H1 (cell line): Measurements from ENCODE around the gene HIVEP2. TPM values are rescaled to one million over a fixed set of nuclear protein-coding genes. Genes with fewer than 3 reads are reported as not detected.

Experiments used
- CTCF ChIA-PET: fragments of 300-600 bp; sonication (Branson Sonifier 250); formaldehyde crosslinking; loops from one replicate; lab custom pipeline; 2021; ENCODE audit not compliant: partially characterized antibody; lab: Charles Lee
- POLR2A ChIA-PET: fragments of 300-600 bp; sonication (Branson Sonifier 250); formaldehyde crosslinking; loops from one replicate; lab custom pipeline; 2021; ENCODE audit warnings: inconsistent platforms; ENCODE audit not compliant: partially characterized antibody; lab: Charles Lee
- DNase-seq, 2 experiments: peaks; one replicate each; pipeline versions ENCODE4 v3.0.0 to v3.0.0-alpha.2; 2010 to 2022; ENCODE audit warnings: low spot score in 2 of 2, low read depth in 1 of 2, mixed read lengths in 1 of 2
- FAIRE-seq: peaks from 2 replicates; lab custom pipeline; 2011; peaks lifted over from hg19 to GRCh38; lab: Jason Lieb, UNC
- H2AFZ ChIP-seq: 2 replicates; pipeline ENCODE4 v1.8.1; 2012; ENCODE audit warnings: low read length, inconsistent platforms
- H2AK5ac ChIP-seq: 2 replicates; pipeline ENCODE4 v1.6.1; 2013; ENCODE audit warnings: low read depth, low read length
- H2BK120ac ChIP-seq: replicated peaks from 2 replicates; pipeline ENCODE3; 2013; ENCODE audit warnings: low read depth, low read length, inconsistent platforms
- H2BK12ac ChIP-seq: 2 replicates; pipeline ENCODE4 v1.6.1; 2013; ENCODE audit warnings: low read depth, low read length
- H2BK15ac ChIP-seq: 2 replicates; pipeline ENCODE4 v1.6.1; 2013; ENCODE audit warnings: low read length
- H2BK20ac ChIP-seq: 2 replicates; pipeline ENCODE4 v1.6.1; 2013; ENCODE audit warnings: low read length
- H2BK5ac ChIP-seq: 2 replicates; pipeline ENCODE4 v1.6.1; 2013; ENCODE audit warnings: low read depth, low read length
- H3K14ac ChIP-seq: 2 replicates; pipeline ENCODE4 v1.6.1; 2013; ENCODE audit warnings: inconsistent platforms; ENCODE audit not compliant: insufficient read length
- H3K18ac ChIP-seq: 2 replicates; pipeline ENCODE4 v1.6.1; 2013; ENCODE audit warnings: low read length; ENCODE audit errors: extremely low read depth
- H3K23ac ChIP-seq: 2 replicates; pipeline ENCODE4 v1.6.1; 2013; ENCODE audit warnings: inconsistent platforms; ENCODE audit not compliant: insufficient read length
- H3K23me2 ChIP-seq: 2 replicates; pipeline ENCODE4 v1.6.1; 2013; ENCODE audit warnings: low read depth, low read length
- H3K27ac ChIP-seq: 2 replicates; pipeline ENCODE4 v1.6.1; 2011; ENCODE audit warnings: low read depth, low read length, inconsistent platforms
- H3K27me3 ChIP-seq, 4 experiments: replicated peaks in 1 of 4; 1 replicate in 1 of 4; 2 replicates in 3 of 4; pipeline versions ENCODE4 v1.6.1 to v1.8.1; 2011 to 2013; ENCODE audit warnings: low read length in 3 of 4, mild to moderate bottlenecking in 3 of 4, inconsistent platforms in 2 of 4, mixed read lengths in 2 of 4, moderate library complexity in 1 of 4; ENCODE audit not compliant: control insufficient read depth in 3 of 4, insufficient read depth in 3 of 4; ENCODE audit errors: extremely low read depth in 1 of 4
- H3K36me3 ChIP-seq, 4 experiments: 2 replicates each; pipeline versions ENCODE4 v1.6.1 to v1.8.1; 2011 to 2013; ENCODE audit warnings: mild to moderate bottlenecking in 4 of 4, low read length in 3 of 4, moderate library complexity in 2 of 4, control low read depth in 1 of 4, inconsistent platforms in 1 of 4; ENCODE audit not compliant: insufficient read depth in 4 of 4, control insufficient read depth in 2 of 4
- H3K4ac ChIP-seq: replicated peaks from 2 replicates; pipeline ENCODE3; 2013; ENCODE audit warnings: low read length, low read depth, mixed read lengths, inconsistent platforms; ENCODE audit not compliant: insufficient read length
- H3K4me1 ChIP-seq, 4 experiments: replicated peaks in 1 of 4; 1 replicate in 1 of 4; 2 replicates in 3 of 4; pipeline versions ENCODE4 v1.6.1 to v1.8.1; 2011 to 2013; ENCODE audit warnings: low read length in 3 of 4, inconsistent platforms in 2 of 4, mixed read lengths in 1 of 4; ENCODE audit not compliant: insufficient read depth in 4 of 4, control insufficient read depth in 3 of 4
- H3K4me2 ChIP-seq, 2 experiments: 2 replicates each; pipeline versions ENCODE4 v1.6.1 to v1.8.1; 2011 to 2013; ENCODE audit warnings: low read depth in 2 of 2, low read length in 2 of 2, control low read depth in 1 of 2, inconsistent platforms in 1 of 2, mild to moderate bottlenecking in 1 of 2; ENCODE audit not compliant: insufficient read depth in 1 of 2
- H3K4me3 ChIP-seq, 4 experiments: fragments of 200-600, 300-600 bp in 1 of 4; sonication (generic), shearing (Covaris generic), sonication (Bioruptor Twin) in 1 of 4; 2 replicates each; pipeline versions ENCODE4 v1.5.1 to v1.8.1; 2011 to 2016; ENCODE audit warnings: low read length in 4 of 4, low read depth in 3 of 4, control low read depth in 2 of 4, inconsistent platforms in 2 of 4, mild to moderate bottlenecking in 2 of 4, mixed read lengths in 1 of 4, moderate library complexity in 1 of 4; ENCODE audit not compliant: insufficient read depth in 2 of 4; ENCODE audit errors: extremely low read depth in 1 of 4
- H3K56ac ChIP-seq: replicated peaks from 2 replicates; pipeline ENCODE3; 2013; ENCODE audit warnings: low read depth, mild to moderate bottlenecking, mixed read lengths, low read length, inconsistent platforms; ENCODE audit not compliant: insufficient read length
- H3K79me1 ChIP-seq: 2 replicates; pipeline ENCODE4 v1.6.1; 2013; ENCODE audit warnings: low read depth, low read length, control low read depth
- H3K79me2 ChIP-seq, 2 experiments: 2 replicates each; pipeline versions ENCODE4 v1.6.1 to v1.8.1; 2012 to 2013; ENCODE audit warnings: low read length in 2 of 2, mild to moderate bottlenecking in 2 of 2, inconsistent platforms in 1 of 2; ENCODE audit not compliant: insufficient read depth in 2 of 2, control insufficient read depth in 1 of 2
- H3K9ac ChIP-seq, 4 experiments: replicated peaks in 1 of 4; 1 replicate in 1 of 4; 2 replicates in 3 of 4; pipeline versions ENCODE4 v1.6.1 to v1.8.1; 2011 to 2013; ENCODE audit warnings: low read depth in 3 of 4, low read length in 3 of 4, control low read depth in 2 of 4, mild to moderate bottlenecking in 2 of 4, moderate library complexity in 2 of 4, inconsistent platforms in 1 of 4; ENCODE audit errors: extremely low read depth in 1 of 4
- H3K9me3 ChIP-seq, 2 experiments: 2 replicates each; pipeline versions ENCODE4 v1.6.1 to v1.8.1; 2012 to 2013; ENCODE audit warnings: mild to moderate bottlenecking in 2 of 2, moderate library complexity in 2 of 2, control low read depth in 1 of 2, inconsistent platforms in 1 of 2, low read depth in 1 of 2, low read length in 1 of 2, mixed read lengths in 1 of 2; ENCODE audit not compliant: insufficient read depth in 2 of 2
- H4K20me1 ChIP-seq, 2 experiments: replicated peaks in 1 of 2; 2 replicates each; pipeline versions ENCODE3 to v1.8.1; 2011 to 2013; ENCODE audit warnings: inconsistent platforms in 2 of 2, low read length in 2 of 2, mild to moderate bottlenecking in 1 of 2; ENCODE audit not compliant: insufficient read depth in 2 of 2, control insufficient read depth in 1 of 2
- H4K5ac ChIP-seq: 2 replicates; pipeline ENCODE4 v1.6.1; 2013; ENCODE audit warnings: low read length, low read depth, mixed read lengths, inconsistent platforms; ENCODE audit not compliant: insufficient read length
- H4K8ac ChIP-seq: 2 replicates; pipeline ENCODE4 v1.8.0; 2013; ENCODE audit warnings: mild to moderate bottlenecking, moderate library complexity, low read length, inconsistent platforms; ENCODE audit not compliant: insufficient read depth; ENCODE audit errors: extremely low read depth
- H4K91ac ChIP-seq: replicated peaks from 2 replicates; pipeline ENCODE3; 2013; ENCODE audit warnings: low read length, mixed read lengths, inconsistent platforms; ENCODE audit not compliant: insufficient read length
- BACH1 ChIP-seq: IDR thresholded peaks from 2 replicates; pipeline ENCODE4 v1.6.1; 2012; ENCODE audit warnings: low read length, improper control_type of control experiment
- CBX5 ChIP-seq: fragments of 300-800, 300-1000 bp; sonication (generic); IDR thresholded peaks from 2 replicates; pipeline ENCODE4 v1.7.1; 2016; ENCODE audit warnings: antibody characterized with exemption, low read length, low read depth
- CEBPB ChIP-seq: IDR thresholded peaks from 2 replicates; pipeline ENCODE4 v1.6.1; 2012; ENCODE audit warnings: low read depth, low read length
- MAX ChIP-seq: IDR thresholded peaks from 2 replicates; pipeline ENCODE4 v1.6.1; 2012; ENCODE audit warnings: inconsistent platforms
- POLR2AphosphoS5 ChIP-seq: IDR thresholded peaks from 2 replicates; pipeline ENCODE4 v1.6.1; 2011; ENCODE audit warnings: low read depth, low read length
- POU5F1 ChIP-seq: IDR thresholded peaks from 2 replicates; pipeline ENCODE4 v1.6.1; 2011; ENCODE audit warnings: low read depth, mild to moderate bottlenecking, low read length, moderate library complexity
- SAP30 ChIP-seq: fragments of 300-600 bp; sonication (generic); IDR thresholded peaks from 2 replicates; pipeline ENCODE4 v1.7.1; 2012; ENCODE audit warnings: low read length, moderate library complexity, mild to moderate bottlenecking, inconsistent platforms; ENCODE audit not compliant: insufficient read depth, insufficient replicate concordance
- SP1 ChIP-seq: IDR thresholded peaks from 2 replicates; pipeline ENCODE4 v1.6.1; 2011; ENCODE audit warnings: low read depth, low read length
- SP2 ChIP-seq: IDR thresholded peaks from 2 replicates; pipeline ENCODE4 v1.6.1; 2012; ENCODE audit warnings: mild to moderate bottlenecking, low read length, inconsistent platforms
- TCF12 ChIP-seq: IDR thresholded peaks from 2 replicates; pipeline ENCODE4 v1.6.1; 2011; ENCODE audit warnings: low read depth, mild to moderate bottlenecking, low read length
- WGBS, 2 experiments: shearing (Covaris generic) in 1 of 2; methylation state at CpG; one replicate each; pipeline versions ENCODE4 v1.1.6 to v1.1.7; 2013 to 2015; ENCODE audit warnings: low lambda C conversion rate in 2 of 2, mixed read lengths in 2 of 2, inconsistent platforms in 1 of 2, low coverage in 1 of 2, missing lambda C conversion rate in 1 of 2; ENCODE audit not compliant: insufficient replicate concordance in 2 of 2, insufficient coverage in 1 of 2, insufficient read length in 1 of 2; ENCODE audit errors: extremely low coverage in 1 of 2, missing lambda C conversion rate in 1 of 2; 5-methylcytosine and 5-hydroxymethylcytosine counted together
- polyA plus RNA-seq, 7 experiments: library from polyadenylated mRNA; depleted of rRNA in 3 of 7; stranded (reverse) in 5 of 7; unstranded in 2 of 7; fragments of >200 nt in 5 of 7; fragments of 200-250 nt in 2 of 7; gene quantifications; 1 replicate in 5 of 7; 2 replicates in 1 of 7; 4 replicates in 1 of 7; pipeline versions ENCODE4 v1.2.1 to v1.2.3, GENCODE V29; 2011 to 2013; ENCODE audit warnings: missing spikeins in 2 of 7, mixed read lengths in 2 of 7
- total RNA-seq: library from RNA; stranded (reverse); fragmentation: NEBNext Ultra II Directional; extraction: Animal tissue kit (Norgen Biotek cat#: 25700); gene quantifications from 2 replicates; pipeline ENCODE4 v1.2.1, GENCODE V29; 2021
- TF ChIP-seq, protein P1 (sequence below): IDR thresholded peaks from 2 replicates; pipeline ENCODE4 v1.6.1; 2011; ENCODE audit warnings: low read length, improper control_type of control experiment

The HIVEP2 gene
- total and polyA plus RNA-seq, 2 of the 8 experiments (the other 6 are each of a cell fraction or from before 2014, with no cell fraction given): 2.2 to 6.1 TPM

DNA sequence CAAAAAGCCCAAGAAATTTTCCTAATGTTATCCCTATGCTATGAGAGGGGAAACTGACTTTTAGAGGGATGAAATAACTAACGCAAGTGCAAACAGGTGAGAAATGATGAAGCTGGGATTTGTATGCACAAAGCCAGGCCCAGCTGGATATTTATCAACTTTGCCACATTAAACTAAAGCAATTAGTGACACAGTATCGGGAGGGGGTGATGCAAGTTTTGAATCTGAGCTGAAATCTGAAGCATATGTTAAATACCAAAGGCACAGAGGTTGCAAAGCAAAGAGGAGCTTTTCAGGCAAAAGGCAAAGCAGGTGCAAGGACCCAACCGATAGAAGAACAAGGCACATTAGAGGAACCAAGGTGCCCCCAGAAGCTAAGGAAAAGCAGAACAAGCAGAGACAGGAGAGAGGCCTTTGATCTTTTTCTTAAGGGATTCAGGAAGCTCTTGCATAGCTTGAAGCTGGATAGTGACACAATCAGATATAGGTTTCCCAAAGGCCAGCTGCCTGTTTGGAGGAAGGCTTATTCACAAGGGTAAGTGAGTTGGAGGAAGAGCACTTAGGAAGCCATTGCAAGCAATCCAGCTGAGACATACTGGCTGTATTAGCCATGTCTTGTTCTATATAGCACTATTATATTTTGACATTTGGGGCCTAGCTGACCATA lies 207.5 kb downstream of the HIVEP2 start:
- H3K9ac ChIP-seq: no peak overlapping the region
- no peak overlapping the region for H2BK5ac ChIP-seq
- no peak overlapping the region for H2AK5ac ChIP-seq
- WGBS, 2 experiments: 85% methylated on average over 3 of the region's 3 CpGs; no CpG with 5 or more reads in 1 of the 2 experiments
- no peak overlapping the region for H3K4me3 ChIP-seq
- no peak overlapping the region for H2BK12ac ChIP-seq
- H3K79me2 ChIP-seq: no peaks in the 10 kb centered on the region
- no peak overlapping the region for H4K8ac ChIP-seq
- H3K27ac ChIP-seq: no peak overlapping the region
- H3K23ac ChIP-seq: no peak overlapping the region
- no peak overlapping the region for H2BK20ac ChIP-seq
- ChIA-PET POLR2A (no interaction called here), CTCF (interaction anchor here (0.7 to 6.4 kb wide), 10 partner anchors 10 to 690 kb away, joined by 3 to 43 read pairs (median 4); no protein-coding TSS in a partner anchor)
- no peaks in the 10 kb centered on the region for H3K27me3 ChIP-seq
- no peak overlapping the region for H2BK15ac ChIP-seq
- no peak overlapping the region for H4K91ac ChIP-seq
- H3K56ac ChIP-seq: no peak overlapping the region
- H3K4ac ChIP-seq: no peak overlapping the region
- DNase-seq (no peak), FAIRE-seq (no peak)
- H3K79me1 ChIP-seq: no peaks in the 10 kb centered on the region
- no peak overlapping the region for H3K4me2 ChIP-seq
- H4K20me1 ChIP-seq: no peaks in the 10 kb centered on the region
- peaks cover 0 to 3% (median 2%) of the 10 kb centered on the region in 4 experiments; a peak in 2 of 7 replicates for H3K4me1 ChIP-seq
- H3K36me3 ChIP-seq: no peaks in the 10 kb centered on the region
- no peak overlapping the region for H3K14ac ChIP-seq
- H3K18ac ChIP-seq: no peak overlapping the region
- no peak overlapping the region for H4K5ac ChIP-seq
- H2AFZ ChIP-seq: no peak overlapping the region
- H2BK120ac ChIP-seq: no peak overlapping the region
- no peaks in the 10 kb centered on the region for H3K23me2 ChIP-seq
- no peaks in the 10 kb centered on the region for H3K9me3 ChIP-seq
- TF ChIP-seq POLR2AphosphoS5 (no peak), BACH1 (no peak), CEBPB (no peak), MAX (no peak), SP2 (no peak), SP1 (no peak), CBX5 (no peak), TCF12 (no peak), SAP30 (no peak), POU5F1 (no peak)
- TF ChIP-seq, protein P1, sequence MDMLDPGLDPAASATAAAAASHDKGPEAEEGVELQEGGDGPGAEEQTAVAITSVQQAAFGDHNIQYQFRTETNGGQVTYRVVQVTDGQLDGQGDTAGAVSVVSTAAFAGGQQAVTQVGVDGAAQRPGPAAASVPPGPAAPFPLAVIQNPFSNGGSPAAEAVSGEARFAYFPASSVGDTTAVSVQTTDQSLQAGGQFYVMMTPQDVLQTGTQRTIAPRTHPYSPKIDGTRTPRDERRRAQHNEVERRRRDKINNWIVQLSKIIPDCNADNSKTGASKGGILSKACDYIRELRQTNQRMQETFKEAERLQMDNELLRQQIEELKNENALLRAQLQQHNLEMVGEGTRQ: no peak
